IPS-15b (cell line): ENCODE results near the gene IFI35.
"Not testable (repeated sequence)": the region's sequence is repeated elsewhere in the genome, so short reads cannot be mapped to it uniquely, and the experiment has no call there.

Experiments used
- H3K27me3 ChIP-seq: one replicate; pipeline ENCODE4 v1.6.1; 2013; ENCODE audit warnings: low read length; ENCODE audit not compliant: control insufficient read depth, insufficient read depth
- H3K36me3 ChIP-seq: one replicate; pipeline ENCODE4 v1.6.1; 2013; ENCODE audit warnings: low read length; ENCODE audit not compliant: control insufficient read depth, insufficient read depth
- H3K4me1 ChIP-seq: one replicate; pipeline ENCODE4 v1.6.1; 2013; ENCODE audit warnings: mild to moderate bottlenecking, low read length; ENCODE audit not compliant: control insufficient read depth, insufficient read depth
- H3K4me3 ChIP-seq: one replicate; pipeline ENCODE4 v1.5.1; 2013; ENCODE audit warnings: low read depth, low read length
- H3K9ac ChIP-seq: one replicate; pipeline ENCODE4 v1.6.1; 2013; ENCODE audit warnings: low read depth, mild to moderate bottlenecking, low read length
- H3K9me3 ChIP-seq: one replicate; pipeline ENCODE4 v1.6.1; 2013; ENCODE audit warnings: mild to moderate bottlenecking, low read length; ENCODE audit not compliant: control insufficient read depth, insufficient read depth

The IFI35 gene

DNA sequence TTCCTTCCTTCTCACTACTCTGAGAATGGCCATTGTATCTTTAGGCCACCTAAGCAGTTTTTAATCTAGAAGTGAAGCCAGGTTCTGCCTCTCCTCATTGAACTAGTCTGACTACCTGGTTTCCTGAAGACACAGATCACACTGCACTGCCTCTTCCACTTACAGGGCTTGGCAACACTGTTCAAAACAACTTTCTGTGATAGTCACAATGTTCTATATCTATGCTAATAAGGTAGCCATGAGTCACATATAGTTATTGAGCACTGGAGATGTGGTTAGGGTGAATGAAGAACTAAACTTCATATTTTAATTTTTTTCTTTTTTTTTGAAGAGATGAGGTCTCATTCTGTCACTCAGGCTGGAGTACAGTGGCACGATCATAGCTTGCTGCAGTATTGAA is 45.4 kb downstream of the IFI35 start:
- Histone ChIP-seq H3K9me3 (no peaks in the 10 kb centered on the region), H3K4me3 (no peak overlapping the region), H3K4me1 (no peaks in the 10 kb centered on the region), H3K36me3 (peaks cover 7% of the 10 kb centered on the region), H3K9ac (no peak overlapping the region), H3K27me3 (no peaks in the 10 kb centered on the region)

DNA sequence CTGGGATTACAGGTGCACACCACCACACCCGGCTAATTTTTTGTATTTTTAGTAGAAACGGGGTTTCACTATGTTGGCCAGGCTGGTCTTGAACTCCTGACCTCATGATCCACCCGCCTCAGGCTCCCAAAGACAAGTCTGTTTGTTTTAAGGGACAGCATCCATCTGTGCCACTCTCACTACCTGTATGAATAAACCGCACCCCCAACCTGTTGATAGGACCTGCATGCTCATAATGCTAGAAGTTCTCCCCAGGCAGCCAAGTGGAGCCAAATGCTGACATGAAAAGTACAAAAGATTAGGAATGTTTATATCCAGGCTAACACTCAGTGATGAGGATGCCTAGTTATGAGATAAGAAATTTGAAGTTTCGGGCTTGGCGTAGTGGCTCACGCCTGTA is 46.4 kb downstream of the IFI35 start:
- not testable (repeated sequence) for H3K9me3 ChIP-seq, H3K27me3 ChIP-seq, H3K36me3 ChIP-seq, H3K9ac ChIP-seq, H3K4me1 ChIP-seq, H3K4me3 ChIP-seq

DNA sequence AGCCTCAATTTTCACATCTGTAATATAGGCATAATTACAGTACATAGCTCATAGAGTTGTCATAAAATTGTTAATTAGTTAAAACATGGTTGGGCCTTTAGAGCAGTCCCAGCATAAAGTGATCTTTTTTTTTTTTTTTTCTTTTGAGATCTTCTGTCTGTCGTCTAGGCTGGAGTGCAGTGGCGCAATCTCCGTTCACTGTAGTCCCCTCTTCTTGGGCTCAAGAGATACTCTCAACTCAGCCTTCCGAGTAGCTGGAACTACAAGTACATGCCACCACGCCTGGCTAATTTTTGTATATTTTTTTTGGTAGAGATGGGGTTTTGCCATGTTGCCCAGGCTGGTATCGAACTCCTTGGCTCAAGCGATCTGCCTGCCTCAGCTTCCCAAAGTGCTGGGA is 49.5 kb downstream of the IFI35 start:
- no peaks in the 10 kb centered on the region for H3K27me3 ChIP-seq
- no peak overlapping the region for H3K4me3 ChIP-seq
- no peak overlapping the region for H3K9ac ChIP-seq
- no peaks in the 10 kb centered on the region for H3K9me3 ChIP-seq
- no peaks in the 10 kb centered on the region for H3K4me1 ChIP-seq
- peaks cover 7% of the 10 kb centered on the region for H3K36me3 ChIP-seq

DNA sequence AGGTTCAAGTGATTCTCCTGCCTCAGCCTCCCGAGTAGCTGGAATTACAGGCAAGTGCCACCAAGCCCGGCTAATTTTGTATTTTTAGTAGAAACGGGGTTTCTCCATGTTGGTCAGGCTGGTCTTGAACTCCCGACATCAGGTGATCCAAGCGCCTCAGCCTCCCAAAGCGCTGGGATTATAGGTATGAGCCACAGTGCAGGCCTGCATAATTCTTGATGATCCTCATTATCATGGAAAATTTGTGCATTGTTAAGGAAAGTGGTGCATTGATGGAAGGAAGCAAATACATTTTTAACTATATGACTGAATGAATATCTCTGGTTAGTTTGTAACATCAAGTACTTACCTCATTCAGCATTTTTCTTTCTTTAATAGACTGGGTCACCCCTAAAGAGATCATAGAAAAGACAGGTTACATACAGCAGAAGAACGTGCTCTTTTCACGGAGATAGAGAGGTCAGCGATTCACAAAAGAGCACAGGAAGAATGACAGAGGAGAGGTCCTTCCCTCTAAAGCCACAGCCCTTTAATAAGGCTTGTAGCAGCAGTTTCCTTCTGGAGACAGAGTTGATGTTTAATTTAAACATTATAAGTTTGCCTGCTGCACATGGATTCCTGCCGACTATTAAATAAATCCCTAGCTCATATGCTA is 56.5 kb downstream of the IFI35 start:
- Histone ChIP-seq H3K4me3 (no peak overlapping the region), H3K36me3 (no peaks in the 10 kb centered on the region), H3K9me3 (no peaks in the 10 kb centered on the region), H3K4me1 (peaks cover 11% of the 10 kb centered on the region), H3K27me3 (no peaks in the 10 kb centered on the region), H3K9ac (no peak overlapping the region)
